Medulla oblongata (tissue), 1 donor: ENCODE measurements around the gene NOL4L.

ENCODE experiments used
- DNase-seq: peaks from one replicate; pipeline ENCODE4 v3.0.0-alpha.2; 2015; ENCODE audit errors: extremely low spot score

Gene NOL4L

DNA sequence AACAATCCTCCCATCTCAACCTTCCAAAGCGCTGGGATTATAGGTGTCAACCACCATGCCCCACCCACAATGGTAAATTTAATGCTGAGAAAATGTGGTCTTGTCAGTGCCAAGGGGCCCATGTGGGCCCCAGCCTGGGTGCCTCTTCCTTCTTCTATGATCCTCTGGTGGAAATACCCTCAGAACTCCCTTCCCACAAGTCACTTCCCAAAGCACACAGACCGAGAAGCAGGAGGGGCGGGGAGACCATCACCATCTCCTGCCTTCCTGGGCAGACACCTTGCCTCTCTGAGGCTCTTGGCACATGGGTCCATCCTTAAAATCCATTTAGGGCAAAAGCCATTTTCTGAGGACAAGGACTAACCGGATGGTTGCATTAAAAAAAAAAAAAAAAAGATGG is 59.0 kb downstream of the NOL4L start:
- DNase-seq, result no peak

- peak; percentile 74 for DNase-seq
Measured at GRCh38 chr20:32524829-32525501, 60.2 kb downstream of the NOL4L start.

DNA sequence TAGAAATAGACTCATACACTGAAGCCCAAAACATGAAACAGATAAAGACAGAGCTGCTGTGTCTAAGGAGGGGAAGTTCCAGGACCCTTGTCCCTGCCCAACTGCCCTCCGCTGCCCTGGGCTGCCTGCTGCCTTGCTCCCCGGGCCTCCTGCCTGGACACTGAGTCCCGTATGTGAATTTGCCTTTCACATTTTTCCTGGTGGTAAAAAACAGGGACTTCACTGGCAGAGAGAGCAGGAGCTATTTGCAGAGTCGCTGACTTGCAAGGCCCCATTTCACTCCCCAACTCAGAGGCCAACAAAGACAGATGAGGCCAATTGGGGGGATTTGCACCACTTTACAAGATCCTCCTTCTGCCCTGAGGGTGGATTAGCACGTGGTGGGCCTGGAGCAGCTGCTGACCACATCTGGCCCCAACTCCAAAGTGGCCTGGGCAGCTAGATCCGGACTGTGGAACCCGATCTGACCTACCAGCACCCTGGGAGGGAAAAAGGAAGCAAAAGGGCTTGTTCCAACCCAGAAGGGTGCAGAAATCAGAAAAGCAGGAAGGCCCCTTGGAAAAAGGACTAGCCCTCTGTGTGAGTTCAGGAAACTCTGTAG is 61.4 kb downstream of the NOL4L start:
- no peak for DNase-seq

DNA sequence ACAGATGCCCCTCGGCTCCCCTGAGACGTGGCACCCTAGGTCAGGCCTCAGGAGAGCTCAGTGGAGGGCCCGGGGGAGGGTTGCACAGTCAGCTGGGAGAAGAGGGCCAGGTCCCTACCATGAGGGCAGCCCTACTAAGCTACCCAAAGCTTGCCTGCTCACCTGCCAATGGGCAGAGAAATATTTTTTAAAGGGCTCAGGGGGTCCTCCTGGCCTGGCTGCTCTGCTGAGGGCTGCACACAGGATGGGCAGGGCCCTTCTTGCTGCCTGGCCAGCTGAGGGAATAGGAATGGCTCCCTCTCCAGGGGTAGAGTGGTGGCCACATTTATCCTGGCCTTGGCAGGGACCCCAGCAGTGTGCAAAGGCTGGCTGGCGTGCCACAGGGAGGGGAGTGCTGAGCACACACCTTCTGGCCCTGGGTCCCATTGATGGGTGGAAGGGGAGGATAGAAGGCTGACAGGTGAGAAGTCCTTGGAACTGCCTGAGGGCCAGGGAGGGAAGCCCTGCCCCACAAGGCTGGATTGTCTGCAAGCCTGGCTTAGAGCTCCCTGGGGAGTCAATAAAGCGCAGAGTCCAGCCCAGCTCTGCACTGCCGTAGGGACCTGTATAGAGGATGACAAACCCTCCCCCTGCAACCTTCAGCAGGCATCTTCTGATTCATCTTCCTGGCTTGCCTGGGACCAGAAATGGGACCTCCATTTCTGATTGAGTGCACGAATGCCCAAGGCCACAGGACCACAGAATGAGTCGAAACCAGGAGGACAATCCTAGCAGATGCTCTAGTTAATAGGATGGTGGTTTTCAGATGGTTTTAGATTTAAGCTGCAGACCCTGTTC is 62.1 kb downstream of the NOL4L start:
- DNase-seq, result no peak

DNA sequence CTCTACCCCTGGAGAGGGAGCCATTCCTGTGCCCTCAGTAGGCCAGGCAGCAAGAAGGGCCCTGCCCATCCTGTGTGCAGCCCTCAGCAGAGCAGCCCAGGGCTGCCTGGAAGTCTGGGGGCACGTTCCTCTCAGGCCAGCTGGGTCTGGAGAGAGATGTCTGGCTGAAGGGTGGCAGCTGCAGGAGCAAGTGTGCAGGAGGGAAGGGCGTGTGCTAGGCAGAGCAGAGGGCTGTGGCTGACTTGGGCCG is 62.7 kb downstream of the NOL4L start:
- DNase-seq, result no peak

DNA sequence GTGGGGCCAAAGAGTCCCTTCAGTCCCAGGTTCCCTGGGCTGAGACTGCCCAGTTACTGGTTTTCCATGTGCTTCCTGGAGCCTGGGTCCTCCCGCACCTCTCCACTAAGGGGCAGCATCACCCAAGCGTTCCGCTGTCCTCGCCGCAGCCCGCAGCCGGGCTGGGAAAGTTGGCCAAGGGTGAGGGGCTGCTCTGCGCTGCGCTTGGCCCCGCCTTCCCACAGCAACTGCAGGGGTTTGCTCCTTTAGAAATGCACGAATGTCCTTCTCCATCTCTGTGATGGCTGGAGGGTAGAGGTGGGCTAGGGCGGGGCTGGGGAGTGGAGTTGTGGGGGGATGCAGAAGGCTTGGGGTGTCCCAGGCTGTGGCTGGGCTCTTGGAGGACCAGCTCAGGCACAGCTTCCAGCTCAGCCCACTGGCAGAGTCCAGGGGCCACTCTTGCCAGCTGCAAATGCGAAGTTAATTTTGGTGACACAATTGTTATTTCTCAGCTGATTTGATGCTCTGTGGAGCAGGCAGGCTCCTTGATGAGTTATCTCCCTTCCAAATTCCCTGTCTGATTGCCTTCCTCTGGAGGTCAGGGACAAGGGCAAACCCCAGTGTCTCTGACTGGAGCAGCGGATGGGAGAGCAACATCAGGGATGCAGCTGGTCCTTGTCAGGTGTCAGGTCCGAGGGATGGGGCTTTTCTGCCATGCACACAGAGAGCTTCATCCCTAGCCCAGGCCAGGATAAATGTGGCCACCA is 63.2 kb downstream of the NOL4L start:
- peak; percentile 79 for DNase-seq

DNA sequence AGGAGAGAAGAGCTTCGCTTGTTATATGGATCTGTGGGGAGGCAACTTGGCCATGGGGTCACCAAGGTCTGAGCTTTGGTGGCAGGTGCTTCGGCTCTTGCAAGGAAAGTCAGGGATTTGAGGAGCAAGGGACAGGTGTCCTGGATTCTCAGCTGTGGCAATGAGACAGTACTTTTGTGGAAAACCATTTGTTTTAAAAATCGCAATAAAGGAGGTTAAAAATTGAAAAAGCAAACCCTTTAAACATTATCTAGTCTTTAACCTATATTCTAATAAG is 64.3 kb downstream of the NOL4L start:
- DNase-seq, result no peak

DNA sequence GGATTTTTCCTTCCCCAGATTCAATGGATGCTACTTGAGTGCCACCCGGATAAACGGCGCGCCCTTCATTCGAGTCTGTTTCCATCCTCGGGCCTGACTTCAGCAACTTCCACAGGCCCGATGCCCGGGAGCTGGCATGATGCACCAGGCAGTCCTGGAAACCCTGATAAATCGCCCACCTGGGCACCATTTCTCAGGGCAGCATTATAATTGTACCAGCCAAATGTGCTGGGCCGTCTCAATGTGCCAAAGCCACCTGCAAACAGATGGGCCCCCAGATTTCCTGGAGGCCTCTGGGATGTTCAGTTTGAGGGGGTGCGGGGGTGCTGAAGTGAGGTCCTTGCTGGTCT is 65.8 kb downstream of the NOL4L start:
- DNase-seq, result no peak

DNA sequence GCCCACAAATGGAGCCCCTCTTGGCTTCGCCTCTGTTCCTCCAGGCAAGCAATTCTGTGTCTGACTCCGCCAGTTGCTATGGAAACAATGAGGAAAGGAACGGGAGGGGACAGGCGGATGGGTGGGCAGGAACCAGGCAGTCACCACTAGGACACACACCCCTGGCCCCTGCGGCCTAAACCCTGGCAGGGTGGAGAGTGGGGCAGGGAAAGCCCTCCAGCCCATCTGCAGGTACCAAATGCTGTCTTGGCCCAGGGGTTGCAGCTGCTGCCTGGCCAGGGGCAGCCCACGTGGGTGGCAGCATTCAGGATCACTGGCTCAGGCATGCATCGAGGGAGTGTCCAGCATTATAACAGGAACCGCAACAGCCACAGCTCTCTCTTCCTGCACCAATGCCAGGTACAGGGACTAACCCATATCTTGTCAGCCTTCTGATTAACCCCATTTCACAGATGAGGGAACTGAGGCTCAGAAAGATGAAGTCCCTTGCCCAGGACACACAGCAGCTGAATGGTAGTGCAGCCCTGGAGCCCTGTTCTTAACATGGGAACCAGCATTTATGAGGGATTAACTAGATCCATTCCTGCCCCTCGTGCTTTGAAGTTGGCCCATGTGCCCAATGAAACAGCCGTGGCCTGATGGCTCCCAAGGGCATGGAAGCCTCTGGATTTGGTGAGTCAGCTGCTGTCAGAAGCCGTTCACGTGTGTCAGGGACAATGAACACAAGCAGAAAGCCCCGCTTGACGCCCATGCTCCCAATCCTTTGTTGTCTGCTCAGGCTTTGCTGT is 66.3 kb downstream of the NOL4L start:
- no peak for DNase-seq

DNA sequence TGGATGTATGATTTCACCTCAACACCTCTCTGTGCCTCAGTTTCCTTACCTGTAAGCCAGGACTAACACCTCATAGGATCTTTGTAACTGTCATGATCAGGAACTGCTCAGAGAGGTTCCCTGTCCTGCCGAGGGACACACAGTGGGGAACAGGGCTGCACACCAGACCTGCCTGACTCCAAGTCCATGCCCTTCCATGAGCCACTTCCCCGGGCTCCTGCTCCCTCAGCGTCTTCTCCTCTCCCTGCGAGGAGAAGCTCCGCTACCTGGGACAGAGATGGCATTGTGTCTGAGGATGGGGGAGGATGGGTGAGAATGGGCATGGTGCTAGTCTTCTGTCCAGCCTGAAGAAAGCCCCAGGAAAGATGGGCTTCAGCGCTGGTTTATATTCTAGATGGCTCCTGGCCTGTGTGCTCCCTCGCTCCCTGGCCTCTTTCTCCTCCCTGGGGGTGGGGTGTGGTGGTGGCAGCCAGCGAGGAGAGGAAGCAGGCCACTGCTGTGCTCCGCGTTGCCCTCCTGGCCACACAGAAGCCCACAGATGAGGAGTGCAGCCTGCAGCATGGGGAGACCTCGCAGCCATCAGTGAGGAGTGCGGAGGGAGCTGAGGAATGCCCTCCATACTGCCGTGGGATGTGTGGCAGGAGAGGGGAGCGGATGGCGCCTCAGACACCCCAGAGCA is 67.1 kb downstream of the NOL4L start:
- no peak for DNase-seq

DNA sequence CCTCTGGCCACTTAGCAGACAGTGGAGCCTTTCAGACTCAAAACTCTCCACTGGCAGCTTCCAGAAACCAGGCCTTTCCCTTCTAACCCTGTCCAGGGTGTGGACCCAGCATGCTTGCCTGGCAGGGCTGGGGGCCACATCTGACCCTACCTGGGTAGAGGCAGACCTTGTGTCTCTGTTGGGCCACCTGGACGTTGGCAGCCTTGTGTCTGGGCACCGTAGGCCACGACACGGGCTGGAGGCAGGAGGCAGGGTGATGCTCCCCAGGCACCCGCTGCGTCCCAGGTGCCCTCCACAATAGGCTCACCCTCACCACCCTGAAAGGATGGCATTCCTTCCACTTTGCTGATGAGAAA is 67.6 kb downstream of the NOL4L start:
- DNase-seq, result no peak

DNA sequence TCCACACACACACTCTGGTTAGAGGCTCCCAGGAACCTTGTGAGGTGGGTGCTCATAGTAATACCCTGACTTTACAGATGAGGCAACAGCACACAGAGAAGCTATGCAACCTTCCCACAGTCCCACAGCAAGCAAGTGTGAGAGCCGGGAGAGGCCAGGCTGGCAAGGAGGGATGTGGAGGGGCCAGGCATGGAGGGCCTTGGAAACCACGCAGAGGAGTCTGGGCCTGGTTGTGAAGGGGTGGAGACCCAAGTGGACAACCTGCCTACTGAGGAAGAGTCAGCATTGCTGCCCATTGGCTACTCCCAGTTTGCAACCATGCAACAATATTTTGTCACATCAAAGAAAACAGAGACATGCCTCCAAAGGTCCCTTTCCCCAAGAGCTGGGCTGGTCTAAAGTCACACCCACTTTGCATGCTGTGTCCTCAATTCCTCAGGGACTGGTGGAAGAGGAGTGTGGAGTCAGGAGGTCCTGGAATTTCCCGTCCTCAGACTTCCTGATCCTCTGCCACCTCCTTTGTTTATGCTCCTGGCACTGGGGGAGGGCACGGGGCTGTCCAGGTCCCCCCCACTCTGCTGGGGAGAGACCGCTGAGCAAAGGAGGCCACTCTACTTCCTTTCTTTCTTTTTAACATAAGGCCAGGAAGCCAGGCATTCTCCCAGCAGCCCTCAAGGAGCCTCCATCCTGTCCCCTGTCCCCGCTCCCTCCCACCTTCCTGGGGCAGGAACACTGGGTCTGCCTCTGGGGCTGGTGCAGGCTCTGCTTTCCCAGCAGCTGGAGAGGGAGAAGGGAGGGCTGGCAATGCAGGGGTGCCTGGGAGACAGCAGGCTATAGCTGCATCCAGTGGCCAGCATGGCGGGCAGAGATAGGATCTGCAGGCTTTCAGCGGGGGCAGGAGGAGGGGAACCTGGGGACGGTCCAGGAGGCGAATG is 68.3 kb downstream of the NOL4L start:
- peak; percentile 67 for DNase-seq

DNA sequence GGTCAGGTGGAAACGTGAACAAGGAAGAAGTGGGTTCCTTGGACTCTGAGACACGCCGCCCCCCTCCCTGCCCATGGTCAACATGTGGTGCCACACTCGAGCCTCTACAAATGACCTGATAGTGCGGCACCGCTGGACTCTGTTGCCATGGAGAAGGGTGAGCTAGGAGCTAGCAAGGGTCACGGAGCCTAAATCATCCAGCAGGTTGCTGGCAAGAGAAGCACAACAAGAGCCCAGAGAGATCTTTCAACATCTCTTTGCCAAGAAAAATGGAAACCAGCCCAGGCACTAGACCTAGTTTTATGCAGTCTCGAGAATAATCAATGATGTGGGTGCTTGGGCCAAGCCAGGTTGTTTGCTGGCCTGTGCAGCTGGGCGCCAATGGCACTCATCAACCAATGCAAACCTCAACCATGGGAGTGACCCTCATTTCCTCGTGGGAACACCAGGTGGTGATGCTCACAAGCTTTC is 69.5 kb downstream of the NOL4L start:
- no peak for DNase-seq

- DNase-seq, result no peak
Measured at GRCh38 chr20:32514760-32515159, 70.4 kb downstream of the NOL4L start.

- no peak for DNase-seq
Measured at GRCh38 chr20:32513031-32513866, 71.9 kb downstream of the NOL4L start.

DNA sequence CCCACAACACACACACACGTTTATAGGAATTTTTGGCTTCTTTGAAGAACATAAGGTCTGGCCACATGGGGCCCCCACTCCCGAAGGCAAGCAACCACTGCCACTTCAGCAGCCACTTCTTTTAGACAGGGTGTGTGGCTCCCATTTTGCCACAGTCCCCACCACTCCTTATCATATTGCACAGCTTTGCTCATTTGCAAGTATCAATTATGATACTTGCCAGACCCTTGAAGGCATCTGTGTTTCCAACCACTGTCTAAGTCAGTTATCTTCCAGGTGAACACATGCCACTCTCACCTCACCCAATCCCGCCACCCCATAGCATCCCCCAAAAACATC is 73.1 kb downstream of the NOL4L start:
- DNase-seq, result no peak

- no peak for DNase-seq
Measured at GRCh38 chr20:32511358-32512046, 73.6 kb downstream of the NOL4L start.

DNA sequence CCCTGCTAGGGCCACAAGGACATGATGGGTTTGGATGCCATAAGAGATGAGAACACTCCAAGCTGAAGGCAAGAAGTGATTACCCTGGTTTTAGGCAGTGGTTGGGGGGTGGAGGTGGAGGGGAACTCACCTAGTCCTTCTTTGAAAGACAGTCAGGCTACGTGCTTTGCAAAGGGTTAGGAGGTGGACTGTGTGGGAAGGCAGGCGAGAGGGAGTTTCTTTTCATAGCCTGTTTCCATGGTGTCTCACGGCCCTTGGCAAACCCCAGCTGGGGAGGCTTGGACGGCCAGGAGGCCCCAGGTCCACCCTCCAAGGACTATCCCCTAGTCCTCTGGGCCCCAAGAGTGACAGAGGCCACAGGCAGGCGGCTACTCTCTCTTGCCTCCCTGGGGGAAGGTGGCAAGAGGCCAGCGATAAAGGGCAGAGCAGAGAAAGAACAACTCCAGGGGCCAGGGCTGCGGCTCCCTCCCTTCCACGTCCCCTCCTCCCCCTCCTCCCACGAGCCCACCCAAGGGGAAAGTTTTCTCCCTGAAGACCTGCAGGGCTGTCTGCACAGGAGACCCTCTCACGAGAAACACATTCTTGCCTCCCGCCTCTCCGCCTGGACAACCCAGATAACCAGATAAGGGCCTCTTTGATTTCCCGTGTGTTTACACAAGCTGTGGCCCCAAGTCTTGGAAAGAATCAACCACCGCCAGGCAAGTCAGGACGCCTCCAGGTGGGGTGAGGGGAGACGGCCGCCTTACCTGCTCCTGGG is 74.4 kb downstream of the NOL4L start:
- DNase-seq, result no peak
